A673 (cell line): ENCODE data around the gene THOC2. TPM values are rescaled to one million over a fixed set of nuclear protein-coding genes. Genes with fewer than 3 reads are reported as not detected.
"Not testable (repeated sequence)": the region's sequence is repeated elsewhere in the genome, so short reads cannot be mapped to it uniquely, and the experiment has no call there.

Experiments used
- Bru-seq: library from RNA; stranded (reverse); fragments of 400-500 nt; gene quantifications from one replicate; lab custom pipeline; 2021; lab: Mats Ljungman, UMichigan
- BruChase-seq, 2 experiments: library from RNA; stranded (reverse); fragments of 400-500 nt; gene quantifications; one replicate each; lab custom pipeline; 2021; lab: Mats Ljungman, UMichigan
- BruUV-seq: library from RNA; stranded (reverse); fragments of 400-500 nt; replicated peaks from 2 replicates; lab custom pipeline; 2021; lab: Mats Ljungman, UMichigan
- CTCF ChIA-PET: fragments of 300-600 bp; sonication (Branson Sonifier 250); formaldehyde crosslinking; loops from one replicate; lab custom pipeline; 2022; ENCODE audit warnings: antibody characterized with exemption; lab: Charles Lee
- POLR2A ChIA-PET: fragments of 300-600 bp; sonication (Branson Sonifier 250); formaldehyde crosslinking; loops from one replicate; lab custom pipeline; 2022; ENCODE audit warnings: antibody characterized with exemption; ENCODE audit not compliant: low non-redundant PET; lab: Charles Lee
- DNase-seq: peaks from one replicate; pipeline ENCODE4 v3.0.0-alpha.2; 2015; ENCODE audit warnings: low spot score
- H3K27ac ChIP-seq: fragments of 200-600 bp; sonication (generic); 2 replicates; pipeline ENCODE4 v1.5.1; 2016; ENCODE audit warnings: mixed run types, low read depth, mild to moderate bottlenecking, mixed read lengths, antibody characterized with exemption, low read length; ENCODE audit not compliant: poor library complexity, severe bottlenecking
- H3K27me3 ChIP-seq: fragments of 200-600 bp; sonication (generic); replicated peaks from 2 replicates; pipeline ENCODE4 v1.6.1; 2017; ENCODE audit warnings: mixed run types, low read depth, mild to moderate bottlenecking, mixed read lengths, antibody characterized with exemption, low read length; ENCODE audit not compliant: insufficient read depth, poor library complexity
- H3K36me3 ChIP-seq: fragments of 200-600 bp; sonication (generic); 2 replicates; pipeline ENCODE4 v1.6.1; 2016; ENCODE audit warnings: mixed run types, mild to moderate bottlenecking, mixed read lengths, antibody characterized with exemption, low read length; ENCODE audit not compliant: insufficient read depth, poor library complexity, severe bottlenecking
- H3K4me1 ChIP-seq: fragments of 200-600 bp; sonication (generic); 2 replicates; pipeline ENCODE4 v1.6.1; 2017; ENCODE audit warnings: mixed run types, mild to moderate bottlenecking, mixed read lengths, antibody characterized with exemption, low read length; ENCODE audit not compliant: insufficient read depth, poor library complexity, severe bottlenecking
- H3K4me3 ChIP-seq: fragments of 200-600 bp; sonication (generic); 2 replicates; pipeline ENCODE4 v1.5.1; 2016; ENCODE audit warnings: low read depth, mixed run types, mild to moderate bottlenecking, mixed read lengths, low read length; ENCODE audit not compliant: poor library complexity, severe bottlenecking
- H3K9me3 ChIP-seq: fragments of 200-600 bp; sonication (generic); 2 replicates; pipeline ENCODE4 v1.6.1; 2016; ENCODE audit warnings: mixed run types, low read depth, mild to moderate bottlenecking, mixed read lengths, antibody characterized with exemption, low read length; ENCODE audit not compliant: poor library complexity, severe bottlenecking
- CTCF ChIP-seq: fragments of 300-800, 200-600 bp; sonication (generic); conservative IDR thresholded peaks from 2 replicates; pipeline ENCODE4 v1.5.1; 2017; ENCODE audit warnings: low read depth, mild to moderate bottlenecking, antibody characterized with exemption, low read length, moderate library complexity, mixed read lengths
- EZH2 ChIP-seq: fragments of 200-600 bp; sonication (generic); IDR thresholded peaks from 2 replicates; pipeline ENCODE4 v1.6.1; 2017; ENCODE audit warnings: borderline replicate concordance, low read depth, mild to moderate bottlenecking, mixed read lengths, antibody characterized with exemption, low read length; ENCODE audit not compliant: poor library complexity, severe bottlenecking
- intact Hi-C: fragments of 100-400 bp; cut with micrococcal nuclease; formaldehyde crosslinking; loops from one replicate; pipeline ENCODE4 v1.10.0; 2022; ENCODE audit not compliant: unreplicated experiment
- long read RNA-seq: library from polyadenylated mRNA; stranded (forward); transcript quantifications from one replicate; pipeline ENCODE4 v2.0.0, GENCODE V29; 2022
- total RNA-seq: library from RNA; stranded (reverse); gene quantifications from 2 replicates; pipeline ENCODE4 v1.2.3, GENCODE V29; 2021

The THOC2 gene
- 103 and 104 TPM in 2 replicates for total RNA-seq
- percentile 91 among the genes with signal in this experiment for Bru-seq, nascent RNA
- BruChase-seq, experiment 1, labeled RNA remaining after a 2-hour chase: percentile 91 among the genes with signal in this experiment
- BruChase-seq, experiment 2, labeled RNA remaining after a 6-hour chase: percentile 91 among the genes with signal in this experiment
- long read RNA-seq, full-length matches to known transcripts: 18 of 136 reads
- long read RNA-seq, partial matches to known transcripts: 77 of 136 reads
- long read RNA-seq, other reads (novel, unspliced or antisense): 41 of 136 reads

- POLR2A ChIA-PET: no interaction called here
- Histone ChIP-seq H3K27ac (peak within 1 kb of the TSS; percentile 90), H3K4me1 (peaks cover 6% of the 10 kb centered on the region), H3K36me3 (no peaks in the 10 kb centered on the region), H3K4me3 (peak within 1 kb of the TSS; percentile 86), H3K27me3 (no peaks in the 10 kb centered on the region), H3K9me3 (no peaks in the 10 kb centered on the region)
- intact Hi-C loops: loop anchor here (10.0 kb wide), 1 partner anchor 128 kb away; no protein-coding TSS in a partner anchor
- no peak for TF ChIP-seq EZH2
- 0 out of 2 replicates have a peak, but pooled peaks have one; percentile 37 for TF ChIP-seq CTCF
- TSS peak; percentile 61 for BruUV-seq
- peak; percentile 94 for DNase-seq
- CTCF ChIA-PET: no interaction called here
Observed at GRCh38 chrX:123732670-123733363, at the start of gene THOC2. THOC2 (minus strand) TSS chrX:123733052; CDS start chrX:123733022, 30 bp downstream.

- H3K4me1 ChIP-seq, H3K36me3 ChIP-seq, H3K27me3 ChIP-seq, H3K27ac ChIP-seq, H3K4me3 ChIP-seq, H3K9me3 ChIP-seq, BruUV-seq, POLR2A ChIA-PET, DNase-seq, CTCF ChIA-PET, intact Hi-C loops: not testable (repeated sequence)
Observed at GRCh38 chrX:123781786-123782185, 48.9 kb upstream of the THOC2 start.

DNA sequence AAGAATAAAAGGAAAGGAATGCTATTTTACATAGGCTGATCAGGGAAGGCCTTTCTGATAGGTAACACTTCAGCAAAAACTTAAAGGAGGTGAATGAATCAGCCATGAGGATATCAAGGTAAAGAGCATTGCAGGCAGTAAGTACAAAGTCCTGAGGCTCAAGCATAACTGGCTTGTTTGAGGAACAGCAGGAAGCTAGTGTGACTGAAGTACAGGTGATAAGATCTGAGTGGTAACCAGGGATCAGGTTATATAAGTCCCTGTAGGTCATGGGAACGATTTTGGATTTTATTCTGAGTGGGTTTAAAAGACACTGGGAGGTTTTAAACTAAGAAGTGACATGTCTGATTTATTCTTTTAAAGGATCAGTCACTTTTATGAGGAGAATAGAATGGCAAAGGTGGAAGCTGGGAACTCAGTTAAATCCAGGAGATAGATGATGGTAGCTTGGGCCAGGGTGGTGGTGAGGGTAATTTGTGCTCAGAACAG, 47.1 kb upstream of the THOC2 start:
- CTCF ChIA-PET: interaction anchor here (0.6 kb wide), 1 partner anchor 76 kb away, joined by 3 read pairs; no protein-coding TSS in a partner anchor

More for the DNA sequence above, 47.1 kb upstream of the THOC2 start:
- intact Hi-C loops: no loop called here
- TF ChIP-seq EZH2 (no peak), CTCF (no peak)
- H3K9me3 ChIP-seq: no peaks in the 10 kb centered on the region
- no peaks in the 10 kb centered on the region for H3K36me3 ChIP-seq
- no peaks in the 10 kb centered on the region for H3K27me3 ChIP-seq
- POLR2A ChIA-PET: no interaction called here
- no peak for DNase-seq
- H3K27ac ChIP-seq: no peak overlapping the region
- H3K4me3 ChIP-seq: no peak overlapping the region
- no peaks in the 10 kb centered on the region for H3K4me1 ChIP-seq
- BruUV-seq: no TSS peak
